Right lung (tissue), 5 donors: ENCODE results near the gene AP4E1. TPM values are rescaled to one million over a fixed set of nuclear protein-coding genes. Genes with fewer than 3 reads are reported as not detected.

Experiments used
- polyA plus RNA-seq, 5 donors: library from polyadenylated mRNA; unstranded; fragments of 120-200 nt; gene quantifications; one replicate each; pipeline versions ENCODE4 v1.2.1 to v1.2.3, GENCODE V29; 2013; ENCODE audit warnings: inconsistent platforms in 1 of 5, low replicate concordance in 1 of 5; ENCODE audit not compliant: insufficient read length in 5 of 5, insufficient read depth in 1 of 5

AP4E1 gene
- polyA plus RNA-seq, 5 donors: 6.4 to 10.4 (median 9.7) TPM

Other genes starting within 250 kb of the AP4E1 start
- 10 to 100 TPM; 29.2 to 48.2 (median 45.3) TPM for gene TRPM7, start 221.9 kb upstream of the AP4E1 start, polyA plus RNA-seq
- gene SPPL2A, start 143.0 kb upstream of the AP4E1 start, polyA plus RNA-seq: 10 to 100 TPM; 50.0 to 86.2 (median 76.7) TPM
- 1 to 10 TPM; 3.0 to 4.5 (median 4.3) TPM for gene TNFAIP8L3, start 186.2 kb downstream of the AP4E1 start, polyA plus RNA-seq